ENCODE measurements around the gene ZNF621. TPM values are rescaled to one million over a fixed set of nuclear protein-coding genes. Genes with fewer than 3 reads are reported as not detected.

Gene ZNF621
- polyA plus RNA-seq, 4 donors = 5.4 to 18.9 (median 9.4) TPM

DNA sequence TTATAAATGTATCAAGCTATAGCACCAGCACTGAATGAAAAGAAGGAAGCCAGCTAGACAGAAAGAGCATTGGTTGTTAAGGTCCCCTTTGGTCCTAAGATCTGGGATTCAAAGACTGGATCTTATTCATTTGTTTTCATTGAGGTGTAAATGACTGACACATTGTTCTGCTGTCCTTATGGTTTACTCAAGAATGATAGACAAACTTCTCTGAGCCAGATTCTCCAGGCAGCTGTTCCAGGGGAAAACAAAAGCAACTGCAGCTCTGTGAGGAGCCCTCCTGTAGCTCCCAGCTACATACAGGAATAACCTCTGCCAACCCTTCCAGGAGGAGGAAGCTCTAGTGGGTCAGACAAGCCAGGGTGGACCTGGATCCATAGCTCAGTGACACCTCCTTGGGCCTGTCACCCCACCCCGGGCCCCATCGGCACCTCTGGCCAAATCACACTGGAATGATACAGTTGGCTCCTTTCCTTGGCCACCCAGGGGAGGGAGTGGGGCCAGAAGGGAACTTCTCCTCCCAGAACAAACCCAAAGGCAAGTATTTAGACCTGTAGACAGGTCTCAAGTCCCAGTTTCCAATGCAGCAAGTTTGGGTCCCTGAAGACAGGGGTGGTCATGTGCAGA, 57.8 kb downstream of the ZNF621 start:
- Histone ChIP-seq H3K4me3 (ENCODE audit: low read depth in 1 of 3, low read length in 3 of 3) (no peak overlapping the region), H3K9me3 (ENCODE audit: control insufficient read depth in 2 of 2, insufficient read depth in 1 of 2, low read depth in 1 of 2, low read length in 1 of 2) (no peaks in the 10 kb centered on the region), H3K4me1 (ENCODE audit: control insufficient read depth in 3 of 3, insufficient read depth in 2 of 3, low read depth in 1 of 3, low read length in 2 of 3) (peaks cover 0 to 11% (median 0%) of the 10 kb centered on the region in 3 donors), H3K27me3 (ENCODE audit: control insufficient read depth in 3 of 3, insufficient read depth in 3 of 3, low read length in 3 of 3) (peaks cover 0 to 9% (median 0%) of the 10 kb centered on the region in 3 donors), H3K36me3 (ENCODE audit: control insufficient read depth in 3 of 3, insufficient read depth in 2 of 3, low read depth in 1 of 3, low read length in 3 of 3) (no peaks in the 10 kb centered on the region), H3K27ac (ENCODE audit: low read depth in 1 of 3, low read length in 2 of 3) (no peak overlapping the region)
- no peak for FAIRE-seq
- 38 to 75% (median 75%) methylated on average over 2 of the region's 2 CpGs for whole genome bisulfite sequencing, 3 donors
- no peak for DNase-seq

DNA sequence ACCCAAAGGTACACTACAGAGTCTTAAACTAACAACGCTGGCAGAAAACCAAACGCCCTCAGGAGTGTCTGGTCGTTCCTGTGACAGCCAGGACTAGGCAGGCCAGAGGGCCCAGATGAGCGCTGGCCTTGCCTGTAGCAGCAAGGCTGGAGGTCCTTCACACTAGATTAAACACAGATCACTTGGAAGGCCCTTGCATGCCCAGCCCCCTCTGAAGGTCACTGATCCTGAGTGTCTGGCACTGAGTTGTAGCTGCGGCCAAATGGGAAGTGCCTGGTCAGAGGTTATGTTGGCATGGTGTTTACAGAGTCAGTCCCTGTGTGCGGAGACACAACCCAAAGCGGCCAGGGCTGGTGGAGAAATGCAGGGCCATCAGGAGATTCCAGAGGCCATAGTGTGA, 58.9 kb downstream of the ZNF621 start:
- no peaks in the 10 kb centered on the region for H3K36me3 ChIP-seq (ENCODE audit: control insufficient read depth in 3 of 3, insufficient read depth in 2 of 3, low read depth in 1 of 3, low read length in 3 of 3)
- WGBS, 3 donors = 84 to 85% (median 84%) methylated on average over 7 of the region's 7 CpGs
- no peak overlapping the region for H3K27ac ChIP-seq (ENCODE audit: low read depth in 1 of 3, low read length in 2 of 3)
- peaks cover 0 to 8% (median 0%) of the 10 kb centered on the region in 3 donors for H3K27me3 ChIP-seq (ENCODE audit: control insufficient read depth in 3 of 3, insufficient read depth in 3 of 3, low read length in 3 of 3)
- peaks cover 0 to 11% (median 0%) of the 10 kb centered on the region in 3 donors for H3K4me1 ChIP-seq (ENCODE audit: control insufficient read depth in 3 of 3, insufficient read depth in 2 of 3, low read depth in 1 of 3, low read length in 2 of 3)
- FAIRE-seq (no peak), DNase-seq (no peak)
- no peaks in the 10 kb centered on the region for H3K9me3 ChIP-seq (ENCODE audit: control insufficient read depth in 2 of 2, insufficient read depth in 1 of 2, low read depth in 1 of 2, low read length in 1 of 2)
- no peak overlapping the region for H3K4me3 ChIP-seq (ENCODE audit: low read depth in 1 of 3, low read length in 3 of 3)

DNA sequence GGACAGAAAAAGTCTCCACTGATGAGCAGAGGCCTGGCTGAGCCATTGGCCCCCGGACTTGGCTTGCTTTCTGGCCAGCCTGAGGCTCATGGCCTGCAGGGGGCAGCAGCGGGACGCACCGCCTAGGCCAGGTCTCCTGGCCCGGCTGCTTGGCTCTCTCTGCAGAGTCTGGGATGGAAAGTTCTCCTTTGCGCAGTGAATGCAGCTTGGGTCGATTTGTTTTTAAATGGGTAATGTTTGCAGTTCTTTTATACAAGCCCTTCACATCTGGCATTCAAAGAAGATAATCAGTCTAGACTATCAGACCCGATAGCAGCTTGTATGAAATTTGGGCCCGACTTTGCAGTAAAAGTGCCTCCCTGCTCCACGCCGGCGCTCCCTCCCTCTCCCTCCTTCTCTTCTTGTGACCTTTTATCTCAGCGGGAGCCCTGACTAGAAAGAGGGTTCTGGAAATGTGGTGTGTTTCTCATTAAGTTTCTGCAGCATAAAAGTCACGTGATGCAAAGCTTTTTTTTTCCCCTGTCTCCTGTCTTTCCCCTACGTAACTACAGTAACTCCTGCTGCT, 59.9 kb downstream of the ZNF621 start:
- Histone ChIP-seq H3K36me3 (ENCODE audit: control insufficient read depth in 3 of 3, insufficient read depth in 2 of 3, low read depth in 1 of 3, low read length in 3 of 3) (no peaks in the 10 kb centered on the region), H3K27ac (ENCODE audit: low read depth in 1 of 3, low read length in 2 of 3) (no peak overlapping the region)
- FAIRE-seq = no peak

DNA sequence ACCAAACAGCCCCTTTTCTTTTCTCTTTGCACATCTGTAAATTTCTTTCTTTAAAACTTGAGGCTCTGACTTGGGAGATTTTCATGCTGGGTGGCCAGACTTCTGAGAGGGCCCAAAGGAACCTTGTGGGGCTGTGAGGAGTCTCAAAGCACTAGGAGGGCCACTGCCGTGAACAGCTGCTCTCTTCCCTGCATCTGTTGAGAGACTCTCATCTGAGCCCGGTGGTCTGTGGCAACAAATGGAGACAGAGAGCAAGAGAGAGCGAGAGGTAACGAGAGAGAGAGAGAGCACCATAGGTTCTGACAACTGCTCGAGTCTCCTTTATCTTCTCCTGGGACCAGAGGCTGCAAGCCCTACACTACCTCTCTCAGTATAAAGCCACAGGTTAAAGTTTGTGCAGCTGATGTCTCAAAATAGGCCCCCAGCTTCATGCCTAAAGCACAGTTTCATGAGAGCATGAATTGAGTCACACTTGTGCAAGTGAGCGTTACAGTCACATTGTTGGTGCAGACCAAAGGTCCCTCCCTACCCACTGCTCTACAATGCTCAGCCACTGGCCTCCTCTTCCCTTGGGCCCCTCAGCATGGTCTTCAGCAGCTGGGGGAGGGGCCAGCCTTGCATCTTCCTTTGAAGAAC, 60.7 kb downstream of the ZNF621 start:
- FAIRE-seq (no peak), DNase-seq (peak in 1 of 2 donors; percentile 53)
- Histone ChIP-seq H3K27ac (ENCODE audit: low read depth in 1 of 3, low read length in 2 of 3) (no peak overlapping the region), H3K36me3 (ENCODE audit: control insufficient read depth in 3 of 3, insufficient read depth in 2 of 3, low read depth in 1 of 3, low read length in 3 of 3) (no peaks in the 10 kb centered on the region), H3K4me3 (ENCODE audit: low read depth in 1 of 3, low read length in 3 of 3) (no peak overlapping the region), H3K4me1 (ENCODE audit: control insufficient read depth in 3 of 3, insufficient read depth in 2 of 3, low read depth in 1 of 3, low read length in 2 of 3) (peaks cover 0 to 11% (median 0%) of the 10 kb centered on the region in 3 donors), H3K27me3 (ENCODE audit: control insufficient read depth in 3 of 3, insufficient read depth in 3 of 3, low read length in 3 of 3) (peaks cover 0 to 2% (median 0%) of the 10 kb centered on the region in 3 donors), H3K9me3 (ENCODE audit: control insufficient read depth in 2 of 2, insufficient read depth in 1 of 2, low read depth in 1 of 2, low read length in 1 of 2) (no peaks in the 10 kb centered on the region)
- 81 to 90% (median 90%) methylated on average over 6 of the region's 6 CpGs for WGBS, 3 donors

More for the DNA sequence above, 59.9 kb downstream of the ZNF621 start:
- DNase-seq = peak; percentile 73 to 92
- Histone ChIP-seq H3K4me3 (ENCODE audit: low read depth in 1 of 3, low read length in 3 of 3) (no peak overlapping the region), H3K4me1 (ENCODE audit: control insufficient read depth in 3 of 3, insufficient read depth in 2 of 3, low read depth in 1 of 3, low read length in 2 of 3) (peaks cover 0 to 11% (median 0%) of the 10 kb centered on the region in 3 donors), H3K9me3 (ENCODE audit: control insufficient read depth in 2 of 2, insufficient read depth in 1 of 2, low read depth in 1 of 2, low read length in 1 of 2) (no peaks in the 10 kb centered on the region), H3K27me3 (ENCODE audit: control insufficient read depth in 3 of 3, insufficient read depth in 3 of 3, low read length in 3 of 3) (peaks cover 0 to 4% (median 0%) of the 10 kb centered on the region in 3 donors)
- 23 to 39% (median 30%) methylated on average over 15 of the region's 15 CpGs for WGBS, 3 donors

DNA sequence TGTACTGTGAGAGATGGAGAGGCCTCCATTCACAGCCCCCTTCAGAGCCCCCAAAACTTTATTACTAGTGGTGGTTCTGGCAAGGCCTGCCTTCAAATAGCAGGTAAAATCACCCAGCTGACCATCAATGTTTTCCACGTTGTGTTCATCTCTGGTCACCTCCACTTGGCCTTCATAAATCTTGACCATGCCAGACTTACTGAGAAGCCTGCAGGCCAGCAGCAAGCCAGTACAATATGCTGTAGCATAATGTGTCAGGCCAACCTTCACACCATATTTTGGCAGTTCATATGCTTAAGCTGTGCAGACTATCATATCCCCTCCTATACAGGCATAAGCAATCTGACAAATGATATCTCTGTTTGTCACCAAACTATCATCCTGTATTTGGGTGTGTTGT, 62.1 kb downstream of the ZNF621 start:
- Histone ChIP-seq H3K36me3 (ENCODE audit: control insufficient read depth in 3 of 3, insufficient read depth in 2 of 3, low read depth in 1 of 3, low read length in 3 of 3) (no peaks in the 10 kb centered on the region), H3K4me1 (ENCODE audit: control insufficient read depth in 3 of 3, insufficient read depth in 2 of 3, low read depth in 1 of 3, low read length in 2 of 3) (peaks cover 0 to 11% (median 0%) of the 10 kb centered on the region in 3 donors), H3K9me3 (ENCODE audit: control insufficient read depth in 2 of 2, insufficient read depth in 1 of 2, low read depth in 1 of 2, low read length in 1 of 2) (no peaks in the 10 kb centered on the region), H3K4me3 (ENCODE audit: low read depth in 1 of 3, low read length in 3 of 3) (no peak overlapping the region), H3K27ac (ENCODE audit: low read depth in 1 of 3, low read length in 2 of 3) (no peak overlapping the region), H3K27me3 (ENCODE audit: control insufficient read depth in 3 of 3, insufficient read depth in 3 of 3, low read length in 3 of 3) (peaks cover 0 to 2% (median 0%) of the 10 kb centered on the region in 3 donors)
- FAIRE-seq (no peak), DNase-seq (no peak)
- WGBS, 3 donors = 78 to 92% (median 89%) methylated on average over 1 of the region's 1 CpG

DNA sequence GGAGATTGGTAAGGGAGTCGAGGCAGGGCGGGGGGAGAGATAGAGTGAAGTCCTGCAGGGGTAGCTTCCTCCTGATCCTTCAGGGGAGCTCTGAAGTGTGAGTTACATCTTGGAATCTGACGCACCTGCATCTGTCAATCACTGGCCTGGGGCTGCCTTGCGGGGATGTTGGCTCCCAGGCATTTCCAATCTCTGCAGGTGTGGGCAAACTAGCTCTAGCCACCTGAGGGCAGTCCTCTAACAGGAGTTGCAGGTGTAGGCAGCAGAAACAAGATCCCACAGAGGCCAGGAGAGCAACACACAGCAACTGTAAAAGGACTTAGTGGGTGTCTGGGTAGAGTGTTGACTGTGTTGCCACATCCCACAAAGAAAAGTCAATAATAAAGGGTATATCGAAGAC, 63.6 kb downstream of the ZNF621 start:
- Histone ChIP-seq H3K27ac (ENCODE audit: low read depth in 1 of 3, low read length in 2 of 3) (no peak overlapping the region), H3K4me1 (ENCODE audit: control insufficient read depth in 3 of 3, insufficient read depth in 2 of 3, low read depth in 1 of 3, low read length in 2 of 3) (peaks cover 0 to 11% (median 0%) of the 10 kb centered on the region in 3 donors), H3K4me3 (ENCODE audit: low read depth in 1 of 3, low read length in 3 of 3) (no peak overlapping the region), H3K9me3 (ENCODE audit: control insufficient read depth in 2 of 2, insufficient read depth in 1 of 2, low read depth in 1 of 2, low read length in 1 of 2) (no peaks in the 10 kb centered on the region), H3K27me3 (ENCODE audit: control insufficient read depth in 3 of 3, insufficient read depth in 3 of 3, low read length in 3 of 3) (peaks cover 0 to 2% (median 0%) of the 10 kb centered on the region in 3 donors), H3K36me3 (ENCODE audit: control insufficient read depth in 3 of 3, insufficient read depth in 2 of 3, low read depth in 1 of 3, low read length in 3 of 3) (no peaks in the 10 kb centered on the region)
- no peak for FAIRE-seq
- 80 to 90% (median 87%) methylated on average over 5 of the region's 5 CpGs for WGBS, 3 donors
- peak; percentile 6 to 15 for DNase-seq

Other genes starting within 250 kb of the ZNF621 start
- gene EIF1B, start 215.3 kb upstream of the ZNF621 start, polyA plus RNA-seq = 100 to 1,000 TPM in 2 of 4 donors, 10 to 100 TPM in 2; 56.1 to 118 (median 94.2) TPM
- 1 to 10 TPM in 1 of 4 donors, under 1 TPM in 2, not detected in 1; 0.22 to 4.2 (median 0.40) TPM for gene ENTPD3, start 137.8 kb upstream of the ZNF621 start, polyA plus RNA-seq
- 1,000 to 10,000 TPM; 1,014 to 1,543 (median 1,365) TPM for gene RPL14, start 67.6 kb upstream of the ZNF621 start, polyA plus RNA-seq
- gene ZNF619, start 47.8 kb upstream of the ZNF621 start, polyA plus RNA-seq = 1 to 10 TPM in 3 of 4 donors, under 1 TPM in 1; 0.81 to 5.9 (median 1.5) TPM
- 1 to 10 TPM in 3 of 4 donors, under 1 TPM in 1; 0.54 to 8.4 (median 2.1) TPM for gene ZNF620, start 18.9 kb upstream of the ZNF621 start, polyA plus RNA-seq

Data from small intestine (tissue), 7 donors.